ENCODE results near the gene REN. TPM values are rescaled to one million over a fixed set of nuclear protein-coding genes. Genes with fewer than 3 reads are reported as not detected.

Gene REN
- total RNA-seq, 1 experiment from 2014 or later, result 0.81 TPM

GRCh38 chr1:204192046-204192445 lies 25.9 kb upstream of the REN start:
- ChIA-PET POLR2A (ENCODE audit: unreplicated experiment) (no interaction called here), CTCF (interaction anchor here (0.9 kb wide), 1 partner anchor 29 kb away, joined by 3 read pairs; no protein-coding TSS in a partner anchor)
- Histone ChIP-seq H3K4me3 (no peak overlapping the region), H3K9me3 (ENCODE audit: insufficient read depth, low read depth) (no peaks in the 10 kb centered on the region), H3K4me2 (no peak overlapping the region), H3K79me2 (ENCODE audit: low read depth) (no peaks in the 10 kb centered on the region), H2AFZ (no peak overlapping the region), H3K27me3 (ENCODE audit: insufficient read depth, low read depth) (no peaks in the 10 kb centered on the region), H3K36me3 (ENCODE audit: low read depth) (no peaks in the 10 kb centered on the region), H3K4me1 (replicated peaks; ENCODE audit: insufficient read depth) (peaks cover 27% of the 10 kb centered on the region), H3F3A (ENCODE audit: insufficient read depth, low read depth) (peaks cover 24% of the 10 kb centered on the region; the same call in 1 of the 2 replicates), H3K9me2 (ENCODE audit: insufficient read depth) (no peaks in the 10 kb centered on the region), H4K20me1 (ENCODE audit: insufficient read depth) (no peaks in the 10 kb centered on the region), H3K27ac (no peak overlapping the region)
- no peak for DNase-seq
- intact Hi-C loops (cut with micrococcal nuclease; ENCODE audit: unreplicated experiment), result no loop called here
- TF ChIP-seq CTCF (conservative IDR thresholded peaks at IDR 0.05), result no peak
- TF ChIP-seq EZH2 (IDR thresholded peaks at IDR 0.05; ENCODE audit: low read depth), result no peak
- no TSS peak for BruUV-seq (replicated peaks)

GRCh38 chr1:204191456-204191855 lies 25.3 kb upstream of the REN start:
- no peaks in the 10 kb centered on the region for H3K36me3 ChIP-seq (ENCODE audit: low read depth)
- no peaks in the 10 kb centered on the region for H3K79me2 ChIP-seq (ENCODE audit: low read depth)
- CTCF ChIA-PET, result no interaction called here
- no peak overlapping the region for H3K4me2 ChIP-seq
- intact Hi-C loops (cut with micrococcal nuclease; ENCODE audit: unreplicated experiment), result loop anchor here (2.0 kb wide), 1 partner anchor 19 kb away; no protein-coding TSS in a partner anchor
- H3K4me1 ChIP-seq (replicated peaks; ENCODE audit: insufficient read depth), result peaks cover 27% of the 10 kb centered on the region
- no peaks in the 10 kb centered on the region for H3K9me2 ChIP-seq (ENCODE audit: insufficient read depth)
- H2AFZ ChIP-seq, result no peak overlapping the region
- no peak for DNase-seq
- no peak for TF ChIP-seq CTCF (conservative IDR thresholded peaks at IDR 0.05)
- H4K20me1 ChIP-seq (ENCODE audit: insufficient read depth), result no peaks in the 10 kb centered on the region
- no TSS peak for BruUV-seq (replicated peaks)
- H3K27me3 ChIP-seq (ENCODE audit: insufficient read depth, low read depth), result no peaks in the 10 kb centered on the region
- no peaks in the 10 kb centered on the region for H3K9me3 ChIP-seq (ENCODE audit: insufficient read depth, low read depth)
- H3K27ac ChIP-seq, result no peak overlapping the region
- POLR2A ChIA-PET (ENCODE audit: unreplicated experiment), result no interaction called here
- H3K4me3 ChIP-seq, result no peak overlapping the region
- peaks cover 25% of the 10 kb centered on the region; the same call in 1 of the 2 replicates for H3F3A ChIP-seq (ENCODE audit: insufficient read depth, low read depth)

GRCh38 chr1:204190212-204191211 lies 24.4 kb upstream of the REN start:
- H3K9me2 ChIP-seq (ENCODE audit: insufficient read depth), result no peaks in the 10 kb centered on the region
- H3F3A ChIP-seq (ENCODE audit: insufficient read depth, low read depth), result peaks cover 31% of the 10 kb centered on the region; the same call in 1 of the 2 replicates
- H3K4me3 ChIP-seq, result no peak overlapping the region
- H3K79me2 ChIP-seq (ENCODE audit: low read depth), result no peaks in the 10 kb centered on the region
- H4K20me1 ChIP-seq (ENCODE audit: insufficient read depth), result no peaks in the 10 kb centered on the region
- peak in 1 of 2 experiments; percentile 52 for DNase-seq
- H3K27me3 ChIP-seq (ENCODE audit: insufficient read depth, low read depth), result no peaks in the 10 kb centered on the region
- BruUV-seq (replicated peaks), result TSS peak; percentile 52
- ChIA-PET POLR2A (ENCODE audit: unreplicated experiment) (interaction anchor here (0.5 to 0.7 kb wide), 5 partner anchors 22 to 1387 kb away, joined by 3 to 5 read pairs (median 4); no protein-coding TSS in a partner anchor), CTCF (interaction anchor here (0.6 to 0.8 kb wide), 3 partner anchors 19 to 141 kb away, joined by 3 read pairs; no protein-coding TSS in a partner anchor)
- no peak overlapping the region for H2AFZ ChIP-seq
- H3K9me3 ChIP-seq (ENCODE audit: insufficient read depth, low read depth), result no peaks in the 10 kb centered on the region
- H3K36me3 ChIP-seq (ENCODE audit: low read depth), result no peaks in the 10 kb centered on the region
- intact Hi-C loops (cut with micrococcal nuclease; ENCODE audit: unreplicated experiment), result loop anchor here (2.0 kb wide), 1 partner anchor 18 kb away; no protein-coding TSS in a partner anchor
- no peak overlapping the region for H3K27ac ChIP-seq
- TF ChIP-seq EZH2 (IDR thresholded peaks at IDR 0.05; ENCODE audit: low read depth) (no peak), CTCF (conservative IDR thresholded peaks at IDR 0.05) (no peak)
- peaks cover 20% of the 10 kb centered on the region for H3K4me1 ChIP-seq (replicated peaks; ENCODE audit: insufficient read depth)
- H3K4me2 ChIP-seq, result no peak overlapping the region

Data from PC-9 (cell line).